Fibroblast of the conjunctiva (primary cell): ENCODE data around the gene GALNTL6.

Source experiments
- DNase-seq: peaks from one replicate; pipeline ENCODE4 v3.0.0-alpha.2; 2010; ENCODE audit warnings: low read depth

GALNTL6 gene

DNA sequence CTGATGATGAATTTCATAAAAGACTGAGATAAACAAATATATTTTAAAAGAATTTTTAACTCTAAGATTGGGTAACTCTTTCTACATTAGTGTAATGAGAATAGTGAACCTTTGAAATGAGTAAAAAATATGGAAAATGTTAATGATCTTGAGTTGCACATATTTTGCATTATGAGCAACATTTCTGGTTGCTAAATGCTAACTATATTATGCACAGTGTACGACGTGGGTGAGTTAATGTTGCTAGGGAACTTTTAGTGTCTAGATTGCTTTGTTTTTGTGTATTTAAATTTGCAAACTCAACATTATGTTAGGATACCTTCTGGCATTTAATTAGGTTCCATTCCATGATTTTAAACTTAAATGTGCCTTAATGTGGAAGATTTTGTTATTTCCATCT lies 742.5 kb downstream of the GALNTL6 start:
- no peak for DNase-seq

GRCh38 chr4:172573899-172574298 lies 760.7 kb downstream of the GALNTL6 start:
- DNase-seq, result no peak

DNA sequence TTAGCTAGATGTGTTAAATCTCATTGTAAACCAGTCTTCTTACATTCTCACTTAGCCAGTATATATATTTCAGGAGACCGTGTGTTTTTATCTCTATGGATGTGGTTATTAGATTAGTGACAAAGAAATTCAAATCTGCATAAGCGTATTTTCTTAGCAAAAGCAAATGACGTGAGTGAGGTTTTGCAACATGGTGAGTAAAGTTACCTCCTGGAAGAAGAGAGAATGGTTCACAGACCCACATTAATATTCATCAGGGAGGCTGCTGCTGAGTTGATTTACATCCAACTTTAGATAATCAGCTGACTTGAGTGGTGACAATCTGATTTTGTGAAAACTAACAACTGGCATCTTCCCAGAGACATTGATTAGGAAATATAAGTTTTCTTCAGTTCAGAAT lies 765.5 kb downstream of the GALNTL6 start:
- DNase-seq, result no peak

- no peak for DNase-seq
Measured at GRCh38 chr4:172584816-172585215, 771.6 kb downstream of the GALNTL6 start.

DNA sequence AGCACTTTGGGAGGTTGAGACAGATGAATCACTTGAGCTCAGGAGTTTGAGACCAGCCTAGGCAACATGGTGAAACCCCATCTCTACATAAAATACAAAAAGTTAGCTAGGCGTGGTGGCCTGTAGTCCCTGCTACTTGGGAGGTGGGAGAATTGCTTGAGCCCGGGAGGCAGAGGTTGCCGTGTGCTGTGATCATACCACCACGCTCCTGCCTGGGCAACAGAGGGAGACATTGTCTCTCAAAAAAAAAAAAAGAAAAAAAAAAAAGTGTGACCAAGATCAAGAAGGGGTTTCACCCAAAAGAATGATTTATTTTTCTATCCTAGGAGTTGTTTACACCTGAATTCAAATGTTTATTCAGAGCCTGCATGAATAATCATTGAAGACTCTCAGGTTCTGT lies 783.0 kb downstream of the GALNTL6 start:
- DNase-seq, result no peak

DNA sequence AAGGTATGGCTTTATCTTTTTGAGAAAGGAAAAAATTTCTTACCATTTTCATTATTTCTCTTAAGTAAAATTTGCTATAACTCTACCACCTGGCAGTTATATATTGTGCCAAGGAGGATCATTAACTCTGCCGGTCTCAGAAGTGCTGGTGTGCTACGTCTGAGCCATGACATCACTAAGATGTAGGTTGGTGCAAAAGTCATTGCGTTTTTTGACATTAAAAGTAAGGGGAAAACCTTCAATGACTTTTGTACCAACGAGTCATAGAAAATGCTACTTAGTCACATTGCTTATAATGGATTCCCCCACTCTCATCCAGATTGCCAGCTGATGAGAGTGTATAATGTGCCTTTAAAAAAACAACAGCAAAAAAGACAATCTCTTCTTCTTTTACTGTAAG lies 786.4 kb downstream of the GALNTL6 start:
- no peak for DNase-seq

DNA sequence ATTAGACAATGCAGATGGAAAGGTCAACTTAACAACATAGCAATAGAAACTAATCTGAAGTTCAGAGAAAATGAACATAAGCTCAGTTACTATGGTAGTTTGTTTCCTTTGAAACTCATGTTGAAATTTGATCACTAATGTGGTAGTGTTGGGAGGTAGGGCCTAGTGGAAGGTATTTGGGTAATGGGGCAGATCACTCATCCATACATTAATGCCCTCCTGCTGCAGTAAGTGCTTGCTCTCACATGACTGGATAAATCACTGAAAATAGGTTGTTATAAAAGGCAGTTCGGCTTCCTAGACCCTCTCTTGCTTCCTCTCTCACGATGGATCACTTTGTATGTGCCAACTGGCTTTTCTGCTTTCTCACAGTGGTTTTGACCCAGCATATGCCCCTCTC lies 788.0 kb downstream of the GALNTL6 start:
- DNase-seq, result no peak

GRCh38 chr4:172619218-172619617 lies 806.0 kb downstream of the GALNTL6 start:
- DNase-seq, result no peak

DNA sequence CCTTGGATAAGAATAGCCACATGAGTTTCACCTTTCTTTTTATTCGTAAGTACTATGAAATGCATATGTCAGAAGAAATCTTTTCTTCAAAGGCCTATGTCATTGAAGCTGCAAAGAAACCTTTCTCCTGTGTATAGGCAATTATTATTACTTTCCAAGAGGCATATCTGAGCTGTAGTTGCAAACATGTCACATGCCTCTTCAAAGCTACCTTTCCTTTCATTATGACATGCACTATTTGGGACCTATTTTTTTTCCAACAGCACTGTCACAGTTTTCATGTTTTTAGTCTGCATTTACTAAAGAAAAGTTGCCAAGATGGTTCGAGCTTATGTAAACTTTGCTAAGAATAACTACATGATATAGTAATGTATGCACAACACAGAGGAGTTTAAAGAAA lies 806.6 kb downstream of the GALNTL6 start:
- DNase-seq, result no peak

DNA sequence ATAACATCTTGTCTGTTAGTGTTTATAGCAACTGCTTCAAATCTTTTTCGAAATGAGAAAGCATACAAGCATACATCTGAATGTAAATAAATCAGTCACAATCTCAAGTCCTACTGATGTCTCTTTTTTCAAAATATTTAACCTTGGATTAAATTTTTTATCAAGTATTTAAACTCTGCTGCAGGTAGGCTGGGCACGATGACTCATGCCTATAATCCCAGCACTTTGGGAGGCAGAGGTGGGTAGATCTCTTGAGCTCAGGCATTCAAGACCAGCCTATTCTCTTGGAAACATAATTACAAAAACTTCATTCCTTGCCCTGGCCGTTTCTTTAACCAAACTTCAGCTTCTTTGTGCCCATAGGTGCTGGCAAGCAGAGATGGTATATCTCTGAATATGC lies 815.1 kb downstream of the GALNTL6 start:
- no peak for DNase-seq

- no peak for DNase-seq
Measured at GRCh38 chr4:172630280-172630679, 817.1 kb downstream of the GALNTL6 start.

- DNase-seq, result no peak
Measured at GRCh38 chr4:172631832-172632231, 818.6 kb downstream of the GALNTL6 start.

DNA sequence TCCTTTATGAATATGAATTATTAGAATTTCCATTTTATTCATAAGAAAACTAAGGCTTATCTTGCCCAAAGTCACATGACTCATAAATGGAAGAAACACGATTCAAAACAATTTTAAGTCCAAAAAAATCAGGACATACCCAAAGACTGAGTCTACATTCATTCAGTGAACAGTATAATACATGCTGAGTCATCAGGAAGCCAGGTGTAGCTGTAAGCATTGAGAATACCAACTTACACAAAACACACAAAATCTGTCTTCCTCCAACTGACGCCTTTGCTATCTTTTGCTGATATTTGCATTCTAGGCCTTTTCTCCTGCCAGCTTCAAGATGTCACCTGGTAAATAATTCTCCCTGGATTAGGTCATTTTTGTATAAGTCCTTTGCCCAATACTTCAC lies 835.3 kb downstream of the GALNTL6 start:
- DNase-seq, result no peak

DNA sequence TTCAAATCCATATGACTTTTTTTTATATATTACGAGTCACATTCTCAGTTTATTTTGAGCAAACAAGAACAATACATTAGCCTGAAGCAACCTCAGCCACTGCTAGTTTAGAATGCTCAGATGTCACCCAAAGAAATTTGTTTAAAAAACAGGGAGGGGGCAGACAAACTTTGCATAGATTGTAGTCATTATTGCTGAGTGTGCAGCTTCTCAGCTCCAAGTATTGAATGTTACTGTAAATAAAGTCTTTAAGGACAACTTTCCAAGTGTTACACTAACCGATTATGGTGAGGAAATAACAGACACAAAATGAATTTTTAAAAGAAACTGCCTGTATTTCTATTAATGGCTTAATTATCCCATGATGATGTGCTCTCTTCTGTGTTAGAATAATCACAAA lies 835.9 kb downstream of the GALNTL6 start:
- no peak for DNase-seq

GRCh38 chr4:172650758-172651530 lies 837.7 kb downstream of the GALNTL6 start:
- no peak for DNase-seq

- DNase-seq, result no peak
Measured at GRCh38 chr4:172651961-172652360, 838.8 kb downstream of the GALNTL6 start.

DNA sequence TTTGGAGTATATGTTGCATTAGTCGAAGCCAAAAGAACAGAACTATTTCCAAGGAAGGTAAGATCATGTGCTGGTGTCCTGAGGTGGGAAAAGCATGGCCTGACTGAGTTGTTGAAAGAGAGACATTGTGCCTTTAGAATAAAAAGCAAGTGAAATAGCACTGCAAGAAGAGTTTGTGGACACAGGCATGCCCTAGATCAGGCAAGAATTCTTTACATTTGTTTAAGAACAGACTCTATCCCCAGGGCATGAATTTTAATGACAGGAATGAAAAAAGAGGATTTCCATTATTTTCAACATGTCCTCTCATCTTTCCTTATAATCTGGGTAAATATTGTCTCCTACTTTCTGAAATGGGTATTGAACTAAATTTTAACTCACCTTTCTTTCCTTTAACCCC lies 839.2 kb downstream of the GALNTL6 start:
- DNase-seq, result no peak

GRCh38 chr4:172653676-172654075 lies 840.5 kb downstream of the GALNTL6 start:
- DNase-seq, result no peak

DNA sequence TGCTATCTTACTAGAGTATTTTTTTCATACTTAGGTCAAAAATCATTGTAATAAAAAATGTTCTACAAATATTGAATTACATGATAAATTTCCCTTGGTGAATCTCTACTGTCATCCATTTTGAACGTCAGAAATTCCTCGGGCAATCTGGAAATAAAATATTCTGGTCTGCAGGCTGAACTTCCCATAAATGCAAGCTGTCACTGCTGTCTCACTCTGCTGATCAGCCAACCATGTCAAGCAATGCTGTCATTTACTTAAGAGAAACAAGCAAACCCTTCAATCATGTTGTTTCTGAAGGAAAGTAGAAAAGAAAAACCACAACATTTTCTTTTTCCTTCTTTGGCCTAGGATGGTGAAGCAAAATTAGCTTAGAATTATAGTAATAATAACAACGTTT lies 841.3 kb downstream of the GALNTL6 start:
- no peak for DNase-seq

DNA sequence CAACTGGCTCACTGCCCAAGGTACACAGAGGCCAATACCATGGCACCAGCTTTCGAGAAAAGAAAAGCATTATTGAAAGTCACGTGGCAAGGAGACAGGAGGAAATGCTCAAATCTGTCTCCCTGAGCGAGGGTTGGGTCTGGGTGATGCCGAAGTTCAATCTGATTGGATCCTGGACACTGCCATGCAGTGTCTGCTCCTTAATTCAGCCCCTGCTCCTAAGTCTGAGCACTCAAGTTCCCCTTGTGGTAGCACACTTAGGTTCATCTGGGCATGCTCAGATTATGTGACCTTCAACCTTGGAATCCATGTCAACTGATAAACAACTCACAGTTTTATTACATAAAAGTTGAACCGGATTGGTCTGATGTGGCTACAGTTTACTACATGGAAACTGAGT lies 842.9 kb downstream of the GALNTL6 start:
- no peak for DNase-seq

DNA sequence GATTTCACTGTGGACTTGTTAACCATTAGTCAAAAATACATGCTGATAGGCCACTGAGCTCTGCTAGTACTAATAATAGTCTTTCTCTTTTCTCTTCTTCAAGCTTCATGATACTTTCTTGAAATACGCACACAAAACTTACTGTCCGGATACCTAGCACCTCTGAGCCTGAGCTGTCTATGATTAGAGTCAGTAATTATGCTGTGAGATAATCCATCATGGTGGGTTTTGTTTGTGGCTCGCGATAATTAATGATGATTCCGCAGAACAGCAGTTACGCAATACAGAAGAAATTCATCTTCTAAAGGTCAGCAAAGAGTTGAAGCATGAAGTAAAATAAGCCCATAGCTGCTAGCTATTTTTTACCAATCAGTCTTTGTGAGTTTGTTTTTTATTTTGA lies 843.9 kb downstream of the GALNTL6 start:
- no peak for DNase-seq

GRCh38 chr4:172660251-172660650 lies 847.0 kb downstream of the GALNTL6 start:
- no peak for DNase-seq

GRCh38 chr4:172662113-172662512 lies 848.9 kb downstream of the GALNTL6 start:
- DNase-seq, result no peak

- no peak for DNase-seq
Measured at GRCh38 chr4:172666711-172667368, 853.6 kb downstream of the GALNTL6 start.
